Keratinocyte (primary cell): ENCODE measurements around the gene DUS4L. TPM values are rescaled to one million over a fixed set of nuclear protein-coding genes. Genes with fewer than 3 reads are reported as not detected.

Experiments used
- DNase-seq: peaks from one replicate; pipeline ENCODE4 v3.0.0-alpha.2; 2011; ENCODE audit warnings: low read depth, missing footprints, low spot score
- FAIRE-seq: peaks from 2 replicates; lab custom pipeline; 2011; peaks lifted over from hg19 to GRCh38; lab: Jason Lieb, UNC
- H2AFZ ChIP-seq: 2 replicates; pipeline ENCODE4 v1.6.0; 2012; ENCODE audit warnings: low read length, control low read depth, inconsistent platforms; ENCODE audit not compliant: control insufficient read depth
- H3K27ac ChIP-seq: 2 replicates; pipeline ENCODE4 v1.5.1; 2011; ENCODE audit warnings: low read length; ENCODE audit not compliant: control insufficient read depth, insufficient read depth
- H3K27me3 ChIP-seq: 3 replicates; pipeline ENCODE4 v1.6.0; 2011; ENCODE audit warnings: low read length; ENCODE audit not compliant: control insufficient read depth, insufficient read depth; ENCODE audit errors: extremely low read depth
- H3K36me3 ChIP-seq, 2 experiments: 2 replicates in 1 of 2; 3 replicates in 1 of 2; pipeline ENCODE4 v1.5.1; 2011; ENCODE audit warnings: low read length in 2 of 2, mild to moderate bottlenecking in 1 of 2; ENCODE audit not compliant: control insufficient read depth in 2 of 2, insufficient read depth in 2 of 2; ENCODE audit errors: extremely low read depth in 1 of 2
- H3K4me1 ChIP-seq: 3 replicates; pipeline ENCODE4 v1.5.1; 2011; ENCODE audit warnings: low read length; ENCODE audit not compliant: control insufficient read depth, insufficient read depth; ENCODE audit errors: extremely low read depth
- H3K4me2 ChIP-seq: 3 replicates; pipeline ENCODE4 v1.6.0; 2011; ENCODE audit warnings: low read depth, low read length; ENCODE audit not compliant: control insufficient read depth, insufficient read depth; ENCODE audit errors: extremely low read depth
- H3K4me3 ChIP-seq, 3 experiments: fragments of 200-600 bp in 1 of 3; sonication (generic) in 1 of 3; 2 replicates in 2 of 3; 3 replicates in 1 of 3; pipeline ENCODE4 v1.5.1; 2011 to 2016; ENCODE audit warnings: low read length in 3 of 3, mild to moderate bottlenecking in 3 of 3, control low read depth in 2 of 3, inconsistent platforms in 1 of 3, low read depth in 1 of 3, mixed read lengths in 1 of 3, mixed run types in 1 of 3, moderate library complexity in 1 of 3; ENCODE audit not compliant: control insufficient read depth in 2 of 3, insufficient read depth in 2 of 3; ENCODE audit errors: extremely low read depth in 1 of 3
- H3K79me2 ChIP-seq: 2 replicates; pipeline ENCODE4 v1.6.0; 2012; ENCODE audit warnings: low read length; ENCODE audit not compliant: control insufficient read depth, insufficient read depth
- H3K9ac ChIP-seq: 3 replicates; pipeline ENCODE4 v1.6.0; 2011; ENCODE audit warnings: low read length; ENCODE audit not compliant: control insufficient read depth, insufficient read depth; ENCODE audit errors: extremely low read depth
- H3K9me1 ChIP-seq: 3 replicates; pipeline ENCODE4 v1.6.0; 2011; ENCODE audit warnings: low read length; ENCODE audit not compliant: control insufficient read depth, insufficient read depth; ENCODE audit errors: extremely low read depth
- H3K9me3 ChIP-seq: 2 replicates; pipeline ENCODE4 v1.5.1; 2012; ENCODE audit warnings: low read depth, low read length; ENCODE audit not compliant: control insufficient read depth
- H4K20me1 ChIP-seq: 3 replicates; pipeline ENCODE4 v1.6.0; 2011; ENCODE audit warnings: low read length; ENCODE audit not compliant: control insufficient read depth, insufficient read depth; ENCODE audit errors: extremely low read depth
- CTCF ChIP-seq, 3 experiments: IDR thresholded peaks in 1 of 3; conservative IDR thresholded peaks in 1 of 3; optimal IDR thresholded peaks in 1 of 3; 2 replicates in 2 of 3; 3 replicates in 1 of 3; pipeline versions ENCODE3 to v1.5.1; 2011; ENCODE audit warnings: low read length in 3 of 3, mild to moderate bottlenecking in 3 of 3, moderate library complexity in 2 of 3, control low read depth in 1 of 3, inconsistent platforms in 1 of 3; ENCODE audit not compliant: insufficient read depth in 2 of 3; ENCODE audit errors: extremely low read depth in 1 of 3
- EZH2 ChIP-seq: IDR thresholded peaks from one replicate; pipeline ENCODE4 v1.6.1; 2012; ENCODE audit warnings: inconsistent platforms, mild to moderate bottlenecking, low read length, moderate library complexity
- dilution Hi-C: fragments of 300-500 bp; cut with MboI; formaldehyde crosslinking; loops from one replicate; pipeline ENCODE4 v1.7.0; 2020; ENCODE audit warnings: low sequenced_read_pairs; ENCODE audit not compliant: extremely low pct_ligation_motif_present
- polyA plus RNA-seq, 5 experiments: library from polyadenylated mRNA; depleted of rRNA in 3 of 5; stranded (reverse) in 3 of 5; stranded (forward) in 1 of 5; unstranded in 1 of 5; fragments of >200 nt; gene quantifications; 1 replicate in 1 of 5; 2 replicates in 3 of 5; 3 replicates in 1 of 5; pipeline versions ENCODE4 v1.2.1 to v1.2.3, GENCODE V29; 2011 to 2012; ENCODE audit warnings: missing spikeins in 2 of 5, low read depth in 1 of 5, low replicate concordance in 1 of 5

The DUS4L gene
- polyA plus RNA-seq, 1 donor (not counting 4 experiments of a cell fraction or from before 2014, with no cell fraction given), result 11.3 TPM

GRCh38 chr7:107584716-107585115 is 20.9 kb downstream of the DUS4L start:
- H3K36me3 ChIP-seq, result peaks cover 10 to 24% of the 10 kb centered on the region in 2 experiments
- peaks cover 82% of the 10 kb centered on the region for H3K79me2 ChIP-seq
- no peak for FAIRE-seq
- H3K4me3 ChIP-seq, result no peak overlapping the region
- no peaks in the 10 kb centered on the region for H4K20me1 ChIP-seq
- H3K4me1 ChIP-seq, result peaks cover 8% of the 10 kb centered on the region
- no peak overlapping the region for H3K27ac ChIP-seq
- no peak overlapping the region for H3K9ac ChIP-seq
- dilution Hi-C loops, result no loop called here
- no peaks in the 10 kb centered on the region for H3K9me1 ChIP-seq
- H3K9me3 ChIP-seq, result no peaks in the 10 kb centered on the region
- no peak for TF ChIP-seq EZH2
- no peak for TF ChIP-seq CTCF (optimal IDR thresholded peaks at IDR 0.05 in 1 of 3, IDR thresholded peaks at IDR 0.05 in 1 of 3, conservative IDR thresholded peaks at IDR 0.05 in 1 of 3; ENCODE audit: extremely low read depth in 1 of 3, insufficient read depth in 2 of 3, low read length in 3 of 3)
- H2AFZ ChIP-seq, result no peak overlapping the region
- no peaks in the 10 kb centered on the region for H3K27me3 ChIP-seq
- DNase-seq, result no peak
- H3K4me2 ChIP-seq, result no peak overlapping the region

GRCh38 chr7:107588529-107589130 is 24.9 kb downstream of the DUS4L start:
- H3K36me3 ChIP-seq, result peaks cover 12 to 24% of the 10 kb centered on the region in 2 experiments
- FAIRE-seq, result no peak
- no peak overlapping the region for H3K4me2 ChIP-seq
- H3K79me2 ChIP-seq, result peaks cover 48% of the 10 kb centered on the region
- no peaks in the 10 kb centered on the region for H3K9me3 ChIP-seq
- no peak overlapping the region for H3K9ac ChIP-seq
- peaks cover 4% of the 10 kb centered on the region for H3K4me1 ChIP-seq
- dilution Hi-C loops, result no loop called here
- H3K9me1 ChIP-seq, result no peaks in the 10 kb centered on the region
- no peak overlapping the region for H3K4me3 ChIP-seq
- no peak for DNase-seq
- H4K20me1 ChIP-seq, result no peaks in the 10 kb centered on the region
- TF ChIP-seq CTCF (optimal IDR thresholded peaks at IDR 0.05 in 1 of 3, IDR thresholded peaks at IDR 0.05 in 1 of 3, conservative IDR thresholded peaks at IDR 0.05 in 1 of 3; ENCODE audit: extremely low read depth in 1 of 3, insufficient read depth in 2 of 3, low read length in 3 of 3) (no peak), EZH2 (no peak)
- no peak overlapping the region for H3K27ac ChIP-seq
- H2AFZ ChIP-seq, result no peak overlapping the region
- no peaks in the 10 kb centered on the region for H3K27me3 ChIP-seq
